AG04449 (cell line): Measurements from ENCODE around the gene TMED5.

Source experiments
- CTCF ChIA-PET: fragments of 350-600 bp; formaldehyde crosslinking; extraction: SDS; loops from one replicate; lab custom pipeline; 2021; ENCODE audit warnings: antibody characterized with exemption; lab: Yijun Ruan, JAX
- POLR2A ChIA-PET: fragments of 400-600, 350-600 bp; formaldehyde crosslinking; extraction: SDS; loops from one replicate; lab custom pipeline; 2020; ENCODE audit warnings: antibody characterized with exemption, inconsistent platforms; lab: Yijun Ruan, JAX
- DNase-seq: peaks from one replicate; pipeline ENCODE4 v3.0.0-alpha.2; 2010; ENCODE audit warnings: low read depth, low spot score
- H3K4me3 ChIP-seq: 2 replicates; pipeline ENCODE4 v1.5.1; 2011; ENCODE audit warnings: low read depth, mild to moderate bottlenecking, control low read depth, low read length
- CTCF ChIP-seq: IDR thresholded peaks from one replicate; pipeline ENCODE4 v1.5.1; 2011; ENCODE audit warnings: mild to moderate bottlenecking, moderate library complexity, low read length, control low read depth, inconsistent platforms; ENCODE audit not compliant: insufficient read depth; ENCODE audit errors: missing control alignments

Gene TMED5

GRCh38 chr1:93159337-93159736, 20.9 kb downstream of the TMED5 start:
- no peak for DNase-seq
- no peak for TF ChIP-seq CTCF
- H3K4me3 ChIP-seq, result no peak overlapping the region
- POLR2A ChIA-PET, result no interaction called here
- CTCF ChIA-PET, result no interaction called here

- no peak for TF ChIP-seq CTCF
- no peak overlapping the region for H3K4me3 ChIP-seq
- no peak for DNase-seq
- ChIA-PET POLR2A (no interaction called here), CTCF (no interaction called here)
These were observed 24.9 kb downstream of the TMED5 start for GRCh38 chr1:93155335-93155734.

- ChIA-PET POLR2A (no interaction called here), CTCF (interaction anchor here (1.1 kb wide), 1 partner anchor 9 kb away, joined by 3 read pairs; no protein-coding TSS in a partner anchor)
- TF ChIP-seq CTCF, result no peak
- H3K4me3 ChIP-seq, result no peak overlapping the region
- no peak for DNase-seq
These were observed 25.3 kb downstream of the TMED5 start for GRCh38 chr1:93154898-93155297.

GRCh38 chr1:93152835-93153234, 27.4 kb downstream of the TMED5 start:
- POLR2A ChIA-PET, result no interaction called here
- no peak for TF ChIP-seq CTCF
- CTCF ChIA-PET, result interaction anchor here (1.1 to 1.2 kb wide), 2 partner anchors 9 to 11 kb away, joined by 3 read pairs; no protein-coding TSS in a partner anchor
- DNase-seq, result no peak
- no peak overlapping the region for H3K4me3 ChIP-seq

GRCh38 chr1:93151474-93151873, 28.7 kb downstream of the TMED5 start:
- ChIA-PET POLR2A (no interaction called here), CTCF (no interaction called here)
- no peak for TF ChIP-seq CTCF
- H3K4me3 ChIP-seq, result no peak overlapping the region
- DNase-seq, result no peak

GRCh38 chr1:93150729-93151128, 29.5 kb downstream of the TMED5 start:
- no peak for TF ChIP-seq CTCF
- no peak for DNase-seq
- H3K4me3 ChIP-seq, result no peak overlapping the region
- CTCF ChIA-PET, result no interaction called here
- POLR2A ChIA-PET, result no interaction called here
